Measurements from ENCODE around the gene ANKLE1.

The ANKLE1 gene

GRCh38 chr19:17325881-17326594, 44.3 kb downstream of the ANKLE1 start:
- TF ChIP-seq SNAI2 (CRISPR knock-in tag; IDR thresholded peaks at IDR 0.05), result no peak
- TF ChIP-seq TSHZ2 (CRISPR knock-in tag; IDR thresholded peaks at IDR 0.05), result no peak
- TF ChIP-seq BACH2 (CRISPR knock-in tag; IDR thresholded peaks at IDR 0.05; ENCODE audit: borderline replicate concordance), result no peak
- TF ChIP-seq ARNTL (CRISPR knock-in tag; IDR thresholded peaks at IDR 0.05; ENCODE audit: borderline replicate concordance, low read depth), result no peak
- no peak for TF ChIP-seq ZNF565 (CRISPR knock-in tag; conservative IDR thresholded peaks at IDR 0.05; ENCODE audit: low read depth)
- no peak for TF ChIP-seq ESRRG (CRISPR knock-in tag; IDR thresholded peaks at IDR 0.05)
- TF ChIP-seq ZNF70 (CRISPR knock-in tag; IDR thresholded peaks at IDR 0.05), result no peak
- no peak for TF ChIP-seq TOX (CRISPR knock-in tag; IDR thresholded peaks at IDR 0.05; ENCODE audit: borderline replicate concordance)
- TF ChIP-seq ZFP3 (CRISPR knock-in tag; IDR thresholded peaks at IDR 0.05), result no peak
- TF ChIP-seq PPARA (CRISPR knock-in tag; IDR thresholded peaks at IDR 0.05; ENCODE audit: borderline replicate concordance), result no peak
- no peak for ATAC-seq

- no peak for TF ChIP-seq TSHZ2 (CRISPR knock-in tag; IDR thresholded peaks at IDR 0.05)
- no peak for TF ChIP-seq POU6F1 (CRISPR knock-in tag; IDR thresholded peaks at IDR 0.05; ENCODE audit: borderline replicate concordance, low read depth)
- no peak for TF ChIP-seq ZC3H10 (CRISPR knock-in tag; IDR thresholded peaks at IDR 0.05)
- TF ChIP-seq CREB5 (CRISPR knock-in tag; IDR thresholded peaks at IDR 0.05; ENCODE audit: low read depth), result no peak
- no peak for TF ChIP-seq OSR1 (CRISPR knock-in tag; IDR thresholded peaks at IDR 0.05)
- TF ChIP-seq CSDC2 (CRISPR knock-in tag; IDR thresholded peaks at IDR 0.05), result no peak
- TF ChIP-seq PATZ1 (CRISPR knock-in tag; IDR thresholded peaks at IDR 0.05; ENCODE audit: borderline replicate concordance), result no peak
- TF ChIP-seq CSRNP3 (CRISPR knock-in tag; IDR thresholded peaks at IDR 0.05), result no peak
- no peak for TF ChIP-seq ARNTL (CRISPR knock-in tag; IDR thresholded peaks at IDR 0.05; ENCODE audit: borderline replicate concordance, low read depth)
- TF ChIP-seq TOX (CRISPR knock-in tag; IDR thresholded peaks at IDR 0.05; ENCODE audit: borderline replicate concordance), result no peak
- TF ChIP-seq SNAI2 (CRISPR knock-in tag; IDR thresholded peaks at IDR 0.05), result no peak
- no peak for TF ChIP-seq GLIS3 (CRISPR knock-in tag; IDR thresholded peaks at IDR 0.05)
- ATAC-seq, result no peak
Observed at GRCh38 chr19:17326595-17326966, 44.9 kb downstream of the ANKLE1 start.
